ENCODE data around the gene PKP3.

Gene PKP3

DNA sequence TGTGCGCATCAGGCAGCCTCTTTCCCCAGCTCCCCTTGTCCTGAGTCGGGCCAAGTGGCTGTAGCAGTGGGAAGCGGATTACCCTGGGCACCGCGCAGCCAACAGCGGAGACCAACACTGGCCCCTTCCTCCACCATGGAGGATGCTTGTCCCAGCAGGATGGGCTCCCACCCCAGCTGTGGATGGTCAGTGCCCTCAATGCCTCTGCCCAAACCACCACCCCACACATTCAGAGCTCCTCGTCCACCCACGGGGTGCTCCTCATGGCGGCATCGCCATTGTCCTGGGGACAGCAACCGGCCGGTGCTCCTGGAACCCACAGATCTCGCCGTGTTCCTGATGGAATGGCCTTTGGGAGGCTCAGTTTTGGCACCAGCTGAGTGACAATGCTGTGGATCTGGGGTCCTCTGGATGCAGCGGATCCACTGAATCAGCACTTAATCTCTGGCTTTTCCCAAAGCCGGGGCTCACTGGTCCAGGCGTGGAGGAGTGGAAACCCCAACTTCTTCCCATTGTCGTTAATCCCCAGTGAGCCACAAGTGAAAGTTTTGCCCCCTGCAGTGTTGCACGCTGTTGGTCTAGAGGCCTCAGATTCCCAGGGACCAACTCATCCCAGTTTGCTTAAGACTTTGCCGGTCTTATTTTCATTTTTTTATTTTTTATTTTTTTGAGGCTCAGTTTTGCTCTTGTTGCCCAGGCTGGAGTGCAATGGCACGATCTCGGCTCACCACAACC is 28.9 kb upstream of the PKP3 start:
- H3K27me3 ChIP-seq (ENCODE audit: insufficient read depth, low read length): peaks cover 30% of the 10 kb centered on the region
- H3K4me1 ChIP-seq (ENCODE audit: control insufficient read depth, insufficient read depth, low read length, unreplicated experiment): no peaks in the 10 kb centered on the region
- no peak overlapping the region for H3K4me3 ChIP-seq (ENCODE audit: low read depth, low read length)
- H3K36me3 ChIP-seq (ENCODE audit: insufficient read depth, low read length): no peaks in the 10 kb centered on the region
- no peak overlapping the region for H2AFZ ChIP-seq (ENCODE audit: low read length, unreplicated experiment)
- no peaks in the 10 kb centered on the region for H3K79me2 ChIP-seq (ENCODE audit: control insufficient read depth, insufficient read depth, low read length, unreplicated experiment)
- no peak overlapping the region for H3K27ac ChIP-seq (ENCODE audit: low read depth, low read length)

DNA sequence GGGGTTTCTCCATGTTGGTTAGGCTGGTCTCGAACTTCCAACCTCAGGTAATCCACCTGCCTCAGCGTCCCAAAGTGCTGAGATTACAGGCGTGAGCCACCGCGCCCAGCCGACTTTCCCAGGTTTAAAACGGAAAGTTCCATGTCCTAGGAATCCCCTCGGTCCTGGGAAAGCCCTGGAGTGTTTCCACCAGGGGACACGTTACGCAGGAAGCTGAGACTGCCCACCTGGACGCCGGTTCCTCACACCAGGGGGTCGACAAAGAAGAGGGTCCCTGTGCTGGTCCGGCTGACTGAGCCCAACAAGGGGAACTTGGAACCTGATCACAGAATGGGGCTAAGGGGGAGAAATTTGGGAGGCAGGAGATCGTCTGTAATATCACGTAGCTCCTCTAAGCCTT is 28.2 kb upstream of the PKP3 start:
- H3K4me1 ChIP-seq (ENCODE audit: control insufficient read depth, insufficient read depth, low read length, unreplicated experiment): no peaks in the 10 kb centered on the region
- peaks cover 34% of the 10 kb centered on the region for H3K27me3 ChIP-seq (ENCODE audit: insufficient read depth, low read length)
- no peak overlapping the region for H2AFZ ChIP-seq (ENCODE audit: low read length, unreplicated experiment)
- no peak overlapping the region for H3K4me3 ChIP-seq (ENCODE audit: low read depth, low read length)
- H3K36me3 ChIP-seq (ENCODE audit: insufficient read depth, low read length): no peaks in the 10 kb centered on the region
- no peaks in the 10 kb centered on the region for H3K79me2 ChIP-seq (ENCODE audit: control insufficient read depth, insufficient read depth, low read length, unreplicated experiment)
- H3K27ac ChIP-seq (ENCODE audit: low read depth, low read length): no peak overlapping the region

DNA sequence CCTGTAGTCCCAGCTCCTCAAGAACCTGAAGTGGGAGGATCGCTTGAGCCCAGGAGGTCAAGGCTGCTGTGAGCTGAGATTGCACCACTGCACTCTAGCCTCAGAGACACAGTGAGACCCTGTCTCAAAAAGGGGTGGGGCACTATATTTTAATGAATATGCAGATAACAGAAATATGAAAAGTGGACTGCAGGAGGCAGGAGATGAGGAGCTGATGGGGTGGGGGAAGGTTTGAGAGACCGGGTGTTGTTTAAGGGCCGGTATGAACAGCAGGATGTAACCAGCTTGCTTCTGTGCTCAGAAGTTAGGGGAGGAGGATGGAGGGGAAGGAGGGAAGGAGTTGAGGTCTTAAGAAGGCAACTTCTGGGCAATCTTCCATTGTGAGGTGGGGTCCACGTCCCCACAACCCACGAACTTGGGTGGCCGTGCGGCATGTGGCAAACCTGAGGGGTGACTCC is 26.0 kb upstream of the PKP3 start:
- peaks cover 37% of the 10 kb centered on the region for H3K27me3 ChIP-seq (ENCODE audit: insufficient read depth, low read length)
- H3K27ac ChIP-seq (ENCODE audit: low read depth, low read length): no peak overlapping the region
- H3K36me3 ChIP-seq (ENCODE audit: insufficient read depth, low read length): no peaks in the 10 kb centered on the region
- no peak overlapping the region for H3K4me3 ChIP-seq (ENCODE audit: low read depth, low read length)
- H3K4me1 ChIP-seq (ENCODE audit: control insufficient read depth, insufficient read depth, low read length, unreplicated experiment): no peaks in the 10 kb centered on the region
- H3K79me2 ChIP-seq (ENCODE audit: control insufficient read depth, insufficient read depth, low read length, unreplicated experiment): no peaks in the 10 kb centered on the region
- no peak overlapping the region for H2AFZ ChIP-seq (ENCODE audit: low read length, unreplicated experiment)

DNA sequence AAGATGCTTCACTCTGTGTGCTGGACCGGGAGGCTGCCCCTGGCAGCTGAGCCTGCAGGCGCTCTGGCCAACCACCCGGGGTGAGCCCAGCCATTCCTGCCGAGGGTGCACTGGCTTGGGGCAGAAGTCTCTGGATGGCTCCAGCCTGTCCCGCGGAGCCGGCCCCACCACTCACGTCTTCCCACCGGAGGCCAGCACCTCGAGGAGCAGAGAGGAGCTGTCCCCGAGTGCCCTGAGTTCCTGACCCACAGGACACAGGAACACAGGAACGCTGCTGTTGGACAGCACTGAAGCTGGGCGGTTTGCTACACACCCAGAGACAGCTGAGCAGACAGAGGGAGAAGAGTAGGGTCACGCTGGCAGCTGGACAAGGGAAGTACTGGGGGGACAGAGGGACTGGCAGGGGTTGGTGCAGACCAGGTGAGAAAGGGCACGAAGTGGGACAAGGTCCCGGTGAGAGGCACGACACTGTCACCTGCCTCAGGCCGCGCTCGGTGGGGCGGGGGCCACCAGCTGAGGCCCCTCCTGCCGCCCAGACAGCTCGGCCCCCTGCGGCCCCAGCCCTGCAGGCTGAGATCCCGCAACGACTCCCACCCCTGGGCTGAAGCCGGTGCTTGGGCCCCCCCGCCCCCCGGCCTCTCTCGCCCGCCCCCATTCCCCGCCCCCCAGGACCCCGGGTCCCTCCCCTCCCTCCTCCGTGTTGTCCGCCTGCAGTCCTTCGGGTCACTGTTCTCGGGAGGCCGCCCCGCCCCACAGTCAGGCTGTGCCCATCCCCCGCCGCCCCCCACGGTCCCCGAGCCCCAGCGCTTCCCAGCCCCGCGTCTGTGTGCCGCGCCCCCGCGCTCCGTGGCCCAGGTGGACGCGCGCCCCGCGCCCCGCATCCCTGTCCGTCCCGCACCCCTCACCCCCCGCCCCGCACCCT is 25.3 kb upstream of the PKP3 start:
- no peak overlapping the region for H2AFZ ChIP-seq (ENCODE audit: low read length, unreplicated experiment)
- H3K36me3 ChIP-seq (ENCODE audit: insufficient read depth, low read length): no peaks in the 10 kb centered on the region
- H3K4me3 ChIP-seq (ENCODE audit: low read depth, low read length): no peak overlapping the region
- peaks cover 37% of the 10 kb centered on the region for H3K27me3 ChIP-seq (ENCODE audit: insufficient read depth, low read length)
- no peak overlapping the region for H3K27ac ChIP-seq (ENCODE audit: low read depth, low read length)
- no peaks in the 10 kb centered on the region for H3K4me1 ChIP-seq (ENCODE audit: control insufficient read depth, insufficient read depth, low read length, unreplicated experiment)
- no peaks in the 10 kb centered on the region for H3K79me2 ChIP-seq (ENCODE audit: control insufficient read depth, insufficient read depth, low read length, unreplicated experiment)

DNA sequence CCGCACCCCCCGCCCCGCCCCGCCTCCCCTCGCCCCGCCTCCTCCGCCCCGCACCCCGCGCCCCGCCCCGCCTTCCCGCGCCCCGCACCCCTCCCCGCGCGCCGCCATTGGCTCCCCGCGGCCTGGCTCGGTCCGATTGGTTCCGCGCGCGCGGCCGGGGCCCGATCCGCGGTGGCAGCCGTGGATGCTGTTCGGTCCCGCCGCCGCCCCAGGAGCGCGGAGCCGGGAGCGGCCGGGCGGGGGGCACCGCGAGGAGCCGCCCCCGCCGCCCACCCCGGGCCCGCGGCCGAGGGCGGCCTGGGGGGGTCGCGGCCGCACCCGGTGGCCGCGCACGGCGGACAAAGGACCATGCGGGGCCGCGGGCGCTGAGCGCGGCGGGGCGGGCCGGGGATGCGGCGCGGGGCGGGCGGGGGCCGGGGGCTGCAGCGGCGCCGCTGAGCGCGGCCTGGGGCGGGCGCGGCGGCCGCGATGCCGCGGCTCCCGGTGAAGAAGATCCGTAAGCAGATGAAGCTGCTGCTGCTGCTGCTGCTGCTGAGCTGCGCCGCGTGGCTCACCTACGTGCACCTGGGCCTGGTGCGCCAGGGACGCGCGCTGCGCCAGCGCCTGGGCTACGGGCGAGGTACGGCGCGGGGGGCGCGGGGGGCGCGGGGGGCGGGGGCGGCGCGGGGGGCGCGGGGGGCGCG is 24.5 kb upstream of the PKP3 start, which contains the start of gene B4GALNT4:
Gene B4GALNT4, plus strand, starts transcription at position 164 of the 683 bp plus-strand sequence. Its CDS starts 305 bp downstream, at position 469.
- H3K27ac ChIP-seq (ENCODE audit: low read depth, low read length): no peak within 1 kb of the TSS
- no peaks in the 10 kb centered on the region for H3K79me2 ChIP-seq (ENCODE audit: control insufficient read depth, insufficient read depth, low read length, unreplicated experiment)
- no peak within 1 kb of the TSS for H2AFZ ChIP-seq (ENCODE audit: low read length, unreplicated experiment)
- H3K4me1 ChIP-seq (ENCODE audit: control insufficient read depth, insufficient read depth, low read length, unreplicated experiment): no peaks in the 10 kb centered on the region
- H3K27me3 ChIP-seq (ENCODE audit: insufficient read depth, low read length): peaks cover 37% of the 10 kb centered on the region
- no peak within 1 kb of the TSS for H3K4me3 ChIP-seq (ENCODE audit: low read depth, low read length)
- H3K36me3 ChIP-seq (ENCODE audit: insufficient read depth, low read length): no peaks in the 10 kb centered on the region

DNA sequence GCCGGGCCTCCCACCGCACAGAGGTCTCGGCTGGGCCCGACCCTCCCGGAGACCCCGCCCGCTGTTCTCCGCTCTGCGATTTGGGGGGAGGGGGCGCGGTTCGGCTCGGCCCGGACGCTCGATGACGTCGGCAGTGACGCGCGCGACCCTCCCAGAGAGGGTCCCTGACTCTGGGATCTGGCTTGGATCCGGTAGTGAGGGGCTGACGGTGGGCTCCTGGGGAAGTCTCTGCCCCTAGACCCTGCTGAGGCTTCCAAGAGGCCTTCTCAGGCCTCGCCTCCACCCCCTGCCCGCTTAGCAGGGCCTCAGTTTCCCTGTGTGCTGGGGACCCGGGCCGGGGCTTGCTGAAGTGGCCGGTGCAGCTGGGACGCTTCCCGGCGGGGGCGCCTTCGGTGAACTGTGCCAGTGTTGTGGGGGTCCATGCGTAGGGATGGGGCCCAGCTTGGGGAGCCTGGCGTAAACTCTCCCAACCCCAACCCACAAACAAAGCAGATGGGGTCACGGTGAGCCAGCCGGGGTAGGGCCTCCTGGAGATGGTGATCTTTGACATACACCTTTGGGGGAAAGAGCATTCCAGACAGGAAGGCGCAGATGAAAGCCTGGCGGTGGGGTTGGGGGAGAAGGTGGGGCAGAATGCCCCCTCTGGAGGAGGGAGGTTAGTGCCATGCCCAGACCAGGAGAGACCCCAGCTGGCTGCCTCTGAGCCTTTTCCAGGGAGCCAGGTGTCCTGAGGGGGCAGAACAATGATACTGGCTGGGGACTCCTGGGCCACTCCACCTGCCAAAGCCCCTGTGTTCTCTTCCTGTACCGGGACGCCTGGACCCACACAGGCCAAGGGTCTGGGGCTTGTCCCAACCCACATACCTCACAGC is 23.7 kb upstream of the PKP3 start:
- Histone ChIP-seq H3K4me1 (ENCODE audit: control insufficient read depth, insufficient read depth, low read length, unreplicated experiment) (no peaks in the 10 kb centered on the region), H3K4me3 (ENCODE audit: low read depth, low read length) (no peak overlapping the region), H3K79me2 (ENCODE audit: control insufficient read depth, insufficient read depth, low read length, unreplicated experiment) (no peaks in the 10 kb centered on the region), H3K36me3 (ENCODE audit: insufficient read depth, low read length) (no peaks in the 10 kb centered on the region), H3K27ac (ENCODE audit: low read depth, low read length) (no peak overlapping the region), H2AFZ (ENCODE audit: low read length, unreplicated experiment) (no peak overlapping the region), H3K27me3 (ENCODE audit: insufficient read depth, low read length) (peaks cover 37% of the 10 kb centered on the region)

DNA sequence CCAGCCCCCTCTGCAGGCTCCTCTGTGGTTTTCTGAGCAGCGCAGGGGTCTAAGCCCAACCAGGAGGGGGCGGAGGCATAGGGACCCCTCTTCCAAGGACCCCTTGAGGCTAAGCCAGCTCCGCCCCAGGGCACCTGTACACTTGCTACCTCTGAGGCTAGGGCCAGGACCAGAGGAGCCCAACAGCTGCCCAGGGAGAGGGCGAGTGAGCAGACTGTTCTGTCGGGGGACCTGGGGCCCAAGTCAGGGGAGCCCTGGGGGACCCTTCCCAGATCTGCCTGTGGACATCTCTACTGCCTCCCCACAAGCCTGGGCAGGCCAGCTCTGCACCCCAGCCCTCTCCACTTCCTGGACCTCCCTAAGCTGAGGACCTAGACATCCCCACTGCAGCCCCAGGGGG is 23.0 kb upstream of the PKP3 start:
- H3K36me3 ChIP-seq (ENCODE audit: insufficient read depth, low read length): no peaks in the 10 kb centered on the region
- H3K4me3 ChIP-seq (ENCODE audit: low read depth, low read length): no peak overlapping the region
- H3K4me1 ChIP-seq (ENCODE audit: control insufficient read depth, insufficient read depth, low read length, unreplicated experiment): no peaks in the 10 kb centered on the region
- H3K27ac ChIP-seq (ENCODE audit: low read depth, low read length): no peak overlapping the region
- no peak overlapping the region for H2AFZ ChIP-seq (ENCODE audit: low read length, unreplicated experiment)
- H3K27me3 ChIP-seq (ENCODE audit: insufficient read depth, low read length): peaks cover 34% of the 10 kb centered on the region
- no peaks in the 10 kb centered on the region for H3K79me2 ChIP-seq (ENCODE audit: control insufficient read depth, insufficient read depth, low read length, unreplicated experiment)

DNA sequence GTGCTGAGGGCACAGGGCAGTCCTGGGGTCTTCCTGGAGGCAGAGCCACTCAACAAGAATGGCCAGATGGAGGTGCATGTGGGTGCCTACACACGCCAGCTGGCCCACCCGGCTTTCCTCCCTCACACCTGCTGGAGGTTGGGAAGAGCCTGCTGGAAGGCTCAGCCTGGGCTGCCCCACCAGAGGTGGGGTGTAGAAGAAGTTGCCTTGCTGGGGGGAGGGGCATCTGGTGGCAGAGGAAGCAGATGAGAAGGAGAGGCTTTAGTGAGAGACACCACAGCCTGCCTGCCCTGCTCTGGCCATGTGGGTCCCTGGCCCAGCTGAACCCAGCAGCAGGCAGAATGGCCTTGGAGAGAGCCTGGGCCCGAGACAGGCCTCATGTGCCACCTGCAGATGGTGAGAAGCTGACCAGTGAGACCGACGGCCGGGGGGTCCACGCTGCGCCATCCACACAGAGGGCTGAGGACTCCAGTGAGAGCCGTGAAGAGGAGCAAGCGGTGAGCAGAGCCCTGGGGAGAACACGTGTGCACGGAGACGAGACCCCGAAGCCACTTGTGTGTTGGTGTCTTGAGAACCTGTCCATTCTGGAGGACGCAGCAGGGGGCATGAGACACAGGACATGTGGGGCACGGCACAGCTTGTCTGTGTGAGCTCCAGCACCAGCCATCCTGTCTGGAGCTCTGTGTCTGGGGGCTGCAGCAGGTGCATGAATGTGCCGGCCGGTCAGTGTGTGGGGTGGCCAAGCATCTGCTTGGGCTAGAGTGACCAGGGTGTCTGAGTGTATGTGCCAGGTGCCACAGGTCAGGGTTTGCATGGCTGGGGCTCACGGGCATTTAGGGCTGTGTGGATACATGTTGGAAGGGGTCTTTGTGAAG is 22.1 kb upstream of the PKP3 start:
- Histone ChIP-seq H3K36me3 (ENCODE audit: insufficient read depth, low read length) (no peaks in the 10 kb centered on the region), H3K79me2 (ENCODE audit: control insufficient read depth, insufficient read depth, low read length, unreplicated experiment) (no peaks in the 10 kb centered on the region), H3K4me3 (ENCODE audit: low read depth, low read length) (no peak overlapping the region), H2AFZ (ENCODE audit: low read length, unreplicated experiment) (no peak overlapping the region), H3K4me1 (ENCODE audit: control insufficient read depth, insufficient read depth, low read length, unreplicated experiment) (no peaks in the 10 kb centered on the region), H3K27me3 (ENCODE audit: insufficient read depth, low read length) (peaks cover 28% of the 10 kb centered on the region), H3K27ac (ENCODE audit: low read depth, low read length) (no peak overlapping the region)

DNA sequence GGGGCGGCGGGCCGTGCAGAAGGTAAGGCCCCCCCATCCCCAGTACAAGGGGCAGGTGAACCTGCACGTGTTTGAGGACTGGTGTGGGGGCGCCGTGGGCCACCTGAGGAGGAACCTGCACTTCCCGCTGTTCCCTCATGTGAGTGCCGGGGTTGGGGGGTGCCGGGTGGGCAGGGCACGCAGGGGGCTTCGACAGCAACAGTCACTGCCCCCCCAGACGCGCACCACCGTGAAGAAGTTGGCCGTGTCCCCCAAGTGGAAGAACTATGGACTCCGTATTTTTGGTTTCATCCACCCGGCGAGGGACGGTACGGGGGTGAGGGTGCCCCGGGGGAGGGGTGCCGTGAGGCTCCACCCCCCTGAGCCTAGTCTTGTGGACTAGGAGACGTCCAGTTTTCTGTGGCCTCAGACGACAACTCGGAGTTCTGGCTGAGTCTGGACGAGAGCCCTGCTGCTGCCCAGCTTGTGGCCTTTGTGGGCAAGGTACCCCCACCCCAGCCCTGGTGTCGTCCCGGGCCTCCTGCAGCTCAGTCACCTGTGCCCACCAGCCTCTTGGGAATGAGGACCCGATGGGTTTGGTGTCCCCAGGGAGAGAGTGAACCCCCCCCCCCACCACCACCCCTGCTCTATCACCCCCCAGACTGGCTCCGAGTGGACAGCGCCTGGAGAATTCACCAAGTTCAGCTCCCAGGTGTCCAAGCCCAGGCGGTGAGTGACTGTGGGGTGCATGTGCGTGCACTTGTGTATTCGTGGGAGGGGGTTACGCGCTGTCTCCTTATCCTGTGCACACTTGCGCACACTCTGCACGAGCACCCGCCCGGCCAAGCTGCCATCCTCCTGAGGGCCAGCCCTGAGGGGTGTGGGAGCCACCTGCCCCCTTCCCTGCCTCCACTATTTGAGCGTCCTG is 20.9 kb upstream of the PKP3 start:
- H3K36me3 ChIP-seq (ENCODE audit: insufficient read depth, low read length): no peaks in the 10 kb centered on the region
- H3K79me2 ChIP-seq (ENCODE audit: control insufficient read depth, insufficient read depth, low read length, unreplicated experiment): no peaks in the 10 kb centered on the region
- no peak overlapping the region for H2AFZ ChIP-seq (ENCODE audit: low read length, unreplicated experiment)
- peaks cover 17% of the 10 kb centered on the region for H3K27me3 ChIP-seq (ENCODE audit: insufficient read depth, low read length)
- no peaks in the 10 kb centered on the region for H3K4me1 ChIP-seq (ENCODE audit: control insufficient read depth, insufficient read depth, low read length, unreplicated experiment)
- no peak overlapping the region for H3K27ac ChIP-seq (ENCODE audit: low read depth, low read length)
- H3K4me3 ChIP-seq (ENCODE audit: low read depth, low read length): no peak overlapping the region

All from ACC112 (cell line).